ENCODE results near the gene TRIM14. TPM values are rescaled to one million over a fixed set of nuclear protein-coding genes. Genes with fewer than 3 reads are reported as not detected.

The TRIM14 gene
- total and polyA plus RNA-seq, 10 of the 15 experiments (the other 5 are each of a cell fraction or from before 2014, with no cell fraction given): 8.6 to 53.3 (median 35.7) TPM

DNA sequence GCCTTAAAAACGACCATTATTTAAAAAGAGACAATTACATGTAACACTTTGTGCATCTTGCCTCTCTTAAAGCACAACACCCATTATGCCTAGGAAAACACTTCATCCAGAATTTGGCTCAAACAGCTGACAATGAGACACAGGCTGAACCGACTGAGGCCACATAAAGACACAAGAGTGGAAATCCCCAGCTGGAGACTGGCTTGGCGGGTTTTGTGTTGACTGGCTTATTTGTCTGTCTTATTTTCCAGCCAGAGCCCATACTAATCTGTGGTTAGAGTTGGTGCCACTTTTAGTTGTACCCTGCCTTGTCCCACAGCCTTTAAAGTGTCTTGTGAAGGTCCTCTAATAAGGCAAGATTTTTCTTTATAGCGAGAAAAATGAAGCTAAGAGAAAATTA, 21.2 kb downstream of the TRIM14 start:
- intact Hi-C loops (cut with micrococcal nuclease; ENCODE audit: unreplicated experiment) (no loop called here), in situ Hi-C loops (cut with MboI) (no loop called here)
- POLR2A ChIA-PET: interaction anchor here (0.8 to 2.0 kb wide), 7 partner anchors 12 to 402 kb away, joined by 3 to 19 read pairs (median 3); partner anchors contain the start of gene TBC1D2
- Histone ChIP-seq H3K9ac (ENCODE audit: control insufficient read depth, insufficient read depth, low read length) (peak overlapping the region; percentile 8; the same call in 1 of the 2 replicates), H3K4me2 (ENCODE audit: control insufficient read depth, insufficient read depth) (peak overlapping the region; percentile 26; the same call in 1 of the 2 replicates), H3K27ac (ENCODE audit: control insufficient read depth, insufficient read depth) (peak overlapping the region; percentile 75), H2AFZ (ENCODE audit: control insufficient read depth, low read depth, low read length) (no peak overlapping the region), H3K36me3 (ENCODE audit: control insufficient read depth in 2 of 2, insufficient read depth in 2 of 2, low read length in 1 of 2) (peaks cover 15 to 22% of the 10 kb centered on the region in 2 experiments), H3K4me1 (ENCODE audit: control insufficient read depth, insufficient read depth, low read length) (peaks cover 52% of the 10 kb centered on the region), H3K79me2 (ENCODE audit: control insufficient read depth, insufficient read depth, low read length) (peaks cover 20% of the 10 kb centered on the region), H3K9me3 (replicated peaks; ENCODE audit: control insufficient read depth, insufficient read depth, low read length) (no peaks in the 10 kb centered on the region; the same call in 2 of the 3 replicates), H3K27me3 (replicated peaks in 1 of 2; ENCODE audit: control insufficient read depth in 2 of 2, insufficient read depth in 2 of 2, low read length in 1 of 2) (no peaks in the 10 kb centered on the region), H3K4me3 (0 out of 2 replicates have a peak overlapping the region, but pooled peaks have one; percentile 9), H4K20me1 (ENCODE audit: control insufficient read depth, insufficient read depth) (no peaks in the 10 kb centered on the region)
- CTCF ChIA-PET: interaction anchor here (0.5 to 4.0 kb wide), 19 partner anchors 12 to 221 kb away, joined by 3 to 30 read pairs (median 5); partner anchors contain the start of genes TRIM14 and TRMO
- 1% methylated on average over 4 of the region's 4 CpGs for WGBS (ENCODE audit: insufficient coverage, insufficient replicate concordance, low lambda C conversion rate, missing lambda C conversion rate)
- BruUV-seq (replicated peaks): no TSS peak
- RAD21 ChIA-PET (ENCODE audit: unreplicated experiment): interaction anchor here (0.7 to 3.7 kb wide), 11 partner anchors 9 to 174 kb away, joined by 3 to 23 read pairs (median 5); partner anchors contain the start of genes CORO2A, TBC1D2 and TRIM14
- SMC1A ChIA-PET (ENCODE audit: uncharacterized antibody, unreplicated experiment): interaction anchor here (0.9 to 6.3 kb wide), 16 partner anchors 8 to 159 kb away, joined by 3 to 72 read pairs (median 6); partner anchors contain the start of gene TRIM14
- DNase-seq (ENCODE audit: low read depth, low spot score) (no peak), FAIRE-seq (peak; percentile 81), ATAC-seq (peak; percentile 56)
- TF ChIP-seq NRF1 (conservative IDR thresholded peaks at IDR 0.05; ENCODE audit: low read depth, low read length): no peak
- TF ChIP-seq SUZ12 (IDR thresholded peaks at IDR 0.05; ENCODE audit: unreplicated experiment): no peak
- no peak for TF ChIP-seq STAT1 (conservative IDR thresholded peaks at IDR 0.05)
- TF ChIP-seq NR2C2 (IDR thresholded peaks at IDR 0.05; ENCODE audit: borderline replicate concordance, control insufficient read depth, insufficient read length, low read depth): no peak
- no peak for TF ChIP-seq ETV6 (conservative IDR thresholded peaks at IDR 0.05 in 1 of 2, IDR thresholded peaks at IDR 0.05 in 1 of 2; ENCODE audit: borderline replicate concordance in 1 of 2, low read depth in 1 of 2)
- no peak for TF ChIP-seq MYC (IDR thresholded peaks at IDR 0.05; ENCODE audit: insufficient read depth, insufficient read length, insufficient replicate concordance, low read length, severe bottlenecking)
- no peak for TF ChIP-seq HCFC1 (IDR thresholded peaks at IDR 0.05; ENCODE audit: low read length)
- TF ChIP-seq, protein P1, sequence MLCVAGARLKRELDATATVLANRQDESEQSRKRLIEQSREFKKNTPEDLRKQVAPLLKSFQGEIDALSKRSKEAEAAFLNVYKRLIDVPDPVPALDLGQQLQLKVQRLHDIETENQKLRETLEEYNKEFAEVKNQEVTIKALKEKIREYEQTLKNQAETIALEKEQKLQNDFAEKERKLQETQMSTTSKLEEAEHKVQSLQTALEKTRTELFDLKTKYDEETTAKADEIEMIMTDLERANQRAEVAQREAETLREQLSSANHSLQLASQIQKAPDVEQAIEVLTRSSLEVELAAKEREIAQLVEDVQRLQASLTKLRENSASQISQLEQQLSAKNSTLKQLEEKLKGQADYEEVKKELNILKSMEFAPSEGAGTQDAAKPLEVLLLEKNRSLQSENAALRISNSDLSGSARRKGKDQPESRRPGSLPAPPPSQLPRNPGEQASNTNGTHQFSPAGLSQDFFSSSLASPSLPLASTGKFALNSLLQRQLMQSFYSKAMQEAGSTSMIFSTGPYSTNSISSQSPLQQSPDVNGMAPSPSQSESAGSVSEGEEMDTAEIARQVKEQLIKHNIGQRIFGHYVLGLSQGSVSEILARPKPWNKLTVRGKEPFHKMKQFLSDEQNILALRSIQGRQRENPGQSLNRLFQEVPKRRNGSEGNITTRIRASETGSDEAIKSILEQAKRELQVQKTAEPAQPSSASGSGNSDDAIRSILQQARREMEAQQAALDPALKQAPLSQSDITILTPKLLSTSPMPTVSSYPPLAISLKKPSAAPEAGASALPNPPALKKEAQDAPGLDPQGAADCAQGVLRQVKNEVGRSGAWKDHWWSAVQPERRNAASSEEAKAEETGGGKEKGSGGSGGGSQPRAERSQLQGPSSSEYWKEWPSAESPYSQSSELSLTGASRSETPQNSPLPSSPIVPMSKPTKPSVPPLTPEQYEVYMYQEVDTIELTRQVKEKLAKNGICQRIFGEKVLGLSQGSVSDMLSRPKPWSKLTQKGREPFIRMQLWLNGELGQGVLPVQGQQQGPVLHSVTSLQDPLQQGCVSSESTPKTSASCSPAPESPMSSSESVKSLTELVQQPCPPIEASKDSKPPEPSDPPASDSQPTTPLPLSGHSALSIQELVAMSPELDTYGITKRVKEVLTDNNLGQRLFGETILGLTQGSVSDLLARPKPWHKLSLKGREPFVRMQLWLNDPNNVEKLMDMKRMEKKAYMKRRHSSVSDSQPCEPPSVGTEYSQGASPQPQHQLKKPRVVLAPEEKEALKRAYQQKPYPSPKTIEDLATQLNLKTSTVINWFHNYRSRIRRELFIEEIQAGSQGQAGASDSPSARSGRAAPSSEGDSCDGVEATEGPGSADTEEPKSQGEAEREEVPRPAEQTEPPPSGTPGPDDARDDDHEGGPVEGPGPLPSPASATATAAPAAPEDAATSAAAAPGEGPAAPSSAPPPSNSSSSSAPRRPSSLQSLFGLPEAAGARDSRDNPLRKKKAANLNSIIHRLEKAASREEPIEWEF (IDR thresholded peaks at IDR 0.05; ENCODE audit: insufficient replicate concordance, low read depth, low read length): no peak
- TF ChIP-seq NFIC (IDR thresholded peaks at IDR 0.05; ENCODE audit: low read depth, low read length): peak; percentile 72
- TF ChIP-seq ZNF687 (IDR thresholded peaks at IDR 0.05): peak; percentile 65; the same call in 1 of the 2 replicates
- TF ChIP-seq TAF1 (IDR thresholded peaks at IDR 0.05; ENCODE audit: borderline replicate concordance, low read depth, low read length): no peak
- no peak; the same call in 1 of the 2 replicates for TF ChIP-seq JUNB (IDR thresholded peaks at IDR 0.05)
- 0 out of 2 replicates have a peak, but pooled peaks have one; percentile 8 for TF ChIP-seq MTA2 (IDR thresholded peaks at IDR 0.05; ENCODE audit: low read depth)
- TF ChIP-seq MEF2B (IDR thresholded peaks at IDR 0.05; ENCODE audit: partially characterized antibody, poor library complexity, severe bottlenecking): peak; percentile 43
